Stimulated activated CD8-positive, alpha-beta memory T cell treated with anti-CD3 and anti-CD28 coated beads, Interleukin-2, amount 100 ng/mL, for 1 hour (primary cell): ENCODE measurements around the gene CNPY1.

Source experiments
- DNase-seq, 2 donors: peaks; one replicate each; pipeline ENCODE4 v3.0.0-alpha.2; 2020; ENCODE audit warnings: low read depth in 2 of 2

The CNPY1 gene

GRCh38 chr7:155512246-155512887, 34.0 kb downstream of the CNPY1 start:
- DNase-seq: no peak

DNA sequence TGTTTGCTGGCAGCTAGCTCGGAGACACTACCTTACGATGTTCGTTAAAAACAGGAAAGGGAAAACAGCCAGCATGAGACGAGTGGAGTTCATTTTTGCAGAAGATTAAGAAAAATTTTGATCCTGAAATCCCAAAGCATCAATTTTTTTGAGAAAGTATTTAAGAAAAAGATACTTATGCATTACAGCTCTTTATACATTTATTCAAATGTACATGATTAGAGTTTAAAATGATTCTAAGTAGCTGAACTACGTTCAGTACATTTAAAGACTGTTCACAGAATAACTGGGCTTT, 34.7 kb downstream of the CNPY1 start:
- no peak for DNase-seq

GRCh38 chr7:155510975-155511701, 35.2 kb downstream of the CNPY1 start:
- DNase-seq: no peak

GRCh38 chr7:155509725-155510551, 36.4 kb downstream of the CNPY1 start:
- no peak for DNase-seq

DNA sequence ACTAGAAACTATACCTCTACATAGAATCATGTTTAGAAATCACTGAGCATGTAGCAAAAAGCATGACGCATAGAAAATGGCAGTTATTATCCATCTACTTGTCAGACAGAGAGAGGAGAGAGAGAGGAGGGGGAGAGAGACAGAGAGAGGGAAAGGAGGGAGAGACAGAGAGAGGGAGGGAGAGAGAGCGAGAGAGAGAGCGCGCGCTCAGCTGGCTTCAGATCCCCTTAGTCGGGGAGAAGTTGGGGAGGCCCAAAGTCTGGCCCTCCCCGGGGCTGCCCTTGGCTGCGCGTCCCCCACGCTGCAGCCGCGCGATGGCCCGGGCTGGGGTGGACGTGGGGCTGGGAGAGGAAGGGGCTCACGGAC, 37.0 kb downstream of the CNPY1 start:
- no peak for DNase-seq

DNA sequence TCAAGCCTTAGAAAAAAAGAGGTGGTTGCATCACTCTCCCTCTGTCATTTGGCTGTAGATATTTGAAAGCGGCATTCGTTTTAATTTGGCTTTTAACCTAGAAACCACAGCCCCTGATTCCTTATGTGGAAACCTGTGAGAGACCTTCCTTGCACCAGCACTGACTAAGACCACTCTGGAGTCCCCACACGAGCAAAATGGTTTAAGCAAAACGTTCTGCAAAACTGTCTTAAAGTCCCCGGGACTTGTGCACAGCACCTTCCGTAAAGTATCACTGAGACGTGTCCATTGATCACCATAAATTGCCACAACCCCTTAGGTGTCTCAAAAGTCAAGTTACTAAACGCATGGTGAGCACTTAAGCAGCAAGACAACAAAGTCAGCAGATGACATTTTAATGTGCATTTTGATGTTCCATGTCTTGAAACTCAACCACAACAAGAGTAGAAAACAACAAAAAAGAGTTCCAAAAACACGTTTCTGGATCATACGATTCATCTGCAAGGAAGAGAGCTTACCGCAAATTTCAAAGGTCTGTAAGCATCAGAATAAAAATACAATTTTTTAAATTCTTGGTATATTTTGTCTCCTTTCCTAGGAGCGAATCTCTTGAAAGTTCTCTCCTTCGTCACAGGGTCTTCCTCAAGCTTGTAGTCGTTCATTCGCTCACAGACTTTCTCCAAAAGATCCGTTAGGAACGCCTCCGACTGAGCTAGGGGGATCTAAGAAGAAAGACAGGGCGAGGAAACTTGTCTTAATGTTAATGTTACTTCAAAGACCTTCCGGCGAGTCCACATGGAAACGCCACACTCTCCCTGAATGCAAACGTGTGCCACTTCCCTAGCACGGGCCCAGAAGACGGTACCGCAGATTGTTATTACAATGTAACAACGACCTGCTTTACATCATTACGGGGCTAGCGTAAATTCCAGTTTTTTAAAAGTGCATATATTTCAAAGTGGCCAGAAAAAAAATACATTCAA, 37.7 kb downstream of the CNPY1 start:
- DNase-seq: no peak

DNA sequence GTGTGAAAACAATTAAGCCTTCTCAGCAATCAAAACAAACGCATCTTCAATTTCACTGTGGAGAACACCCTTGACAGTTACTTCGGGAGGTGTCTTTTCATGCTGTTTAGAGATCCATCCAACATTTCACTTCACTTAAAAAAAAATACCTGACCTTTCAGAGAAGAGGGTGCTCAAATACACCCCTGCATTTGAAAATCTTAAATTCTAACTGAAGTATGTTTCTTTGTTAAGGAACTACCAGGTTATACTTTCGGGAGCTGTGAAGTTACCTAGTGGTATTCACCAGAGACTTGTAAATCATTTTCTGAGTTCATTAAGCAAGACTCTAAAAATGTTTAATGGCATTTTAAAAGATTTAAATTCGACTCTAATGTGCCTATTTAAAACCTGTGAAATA, 38.8 kb downstream of the CNPY1 start:
- no peak for DNase-seq

DNA sequence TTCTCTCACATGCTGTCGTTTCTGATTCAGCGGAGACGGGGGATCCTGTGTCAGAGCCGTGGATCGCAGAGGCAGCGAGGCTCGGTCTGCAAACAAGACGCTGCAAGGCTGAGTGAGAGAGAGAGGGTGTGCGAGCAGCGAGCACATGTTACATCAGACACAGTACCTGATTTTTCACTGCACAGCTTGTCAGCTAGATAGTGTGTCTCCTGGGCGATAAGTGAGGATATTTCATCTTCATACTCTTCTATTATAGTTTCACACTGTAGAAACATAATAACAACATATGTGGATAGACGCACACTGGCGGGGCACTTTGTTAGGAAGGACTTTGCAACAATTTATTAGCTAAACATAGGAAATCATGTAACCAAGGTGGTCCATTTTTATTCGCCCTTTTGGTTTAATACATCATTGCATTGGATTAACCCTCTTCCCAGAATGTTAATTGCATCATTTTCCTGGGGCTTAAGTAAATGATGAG, 39.5 kb downstream of the CNPY1 start:
- DNase-seq: no peak

DNA sequence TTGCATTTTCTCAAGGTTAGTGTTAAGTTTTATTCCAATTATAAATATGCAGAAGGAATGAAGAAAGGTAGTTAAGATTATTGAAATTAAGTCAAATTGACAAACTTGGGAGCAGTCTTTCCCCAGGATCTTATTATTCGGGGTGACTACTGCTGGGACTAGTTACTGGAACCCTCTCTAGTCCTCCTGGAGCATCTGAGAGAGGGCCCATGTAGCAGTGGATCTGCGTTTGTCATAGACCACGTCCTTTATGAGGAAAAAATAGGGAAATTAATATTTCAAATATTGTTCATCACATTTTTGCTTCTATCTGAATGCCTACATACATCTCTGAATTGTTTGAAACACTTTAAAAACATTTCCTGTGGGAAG, 41.0 kb downstream of the CNPY1 start:
- DNase-seq: no peak

DNA sequence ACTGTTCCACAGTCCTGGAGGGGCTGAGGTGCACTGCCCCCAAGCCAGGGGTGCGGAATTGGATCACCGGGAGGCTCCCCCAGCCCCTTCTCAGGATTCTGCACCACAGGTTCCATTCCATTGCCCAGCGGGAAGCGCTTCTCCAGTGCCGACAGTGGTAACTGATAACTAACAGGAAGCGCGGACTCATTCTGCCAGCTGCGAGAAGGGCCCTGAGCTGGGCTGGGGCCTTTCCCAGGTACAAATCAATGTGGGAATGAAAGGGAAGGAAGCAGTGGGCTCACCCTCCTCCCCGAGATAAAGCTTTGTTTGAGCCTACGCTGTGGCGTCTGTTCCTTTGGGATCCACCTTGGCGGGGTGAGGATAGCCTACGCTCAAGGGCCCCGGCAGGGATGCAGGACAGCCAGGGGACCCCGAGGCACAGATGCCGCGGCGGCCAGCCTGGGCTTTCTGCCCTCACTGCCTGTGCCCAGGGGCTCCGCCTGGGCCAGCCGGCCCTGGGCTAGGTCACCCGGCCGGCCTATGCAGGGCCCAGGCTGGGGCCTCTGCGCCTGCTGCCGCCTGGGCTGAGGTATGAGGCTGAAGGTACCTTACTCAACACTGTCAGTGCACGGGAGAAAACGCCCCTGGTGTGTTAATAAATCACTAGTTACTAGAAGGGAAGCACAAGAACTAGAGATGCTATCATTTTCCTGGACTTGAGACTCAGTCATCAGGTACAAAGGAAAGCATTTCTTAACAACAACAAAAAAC, 49.0 kb downstream of the CNPY1 start:
- DNase-seq: no peak

DNA sequence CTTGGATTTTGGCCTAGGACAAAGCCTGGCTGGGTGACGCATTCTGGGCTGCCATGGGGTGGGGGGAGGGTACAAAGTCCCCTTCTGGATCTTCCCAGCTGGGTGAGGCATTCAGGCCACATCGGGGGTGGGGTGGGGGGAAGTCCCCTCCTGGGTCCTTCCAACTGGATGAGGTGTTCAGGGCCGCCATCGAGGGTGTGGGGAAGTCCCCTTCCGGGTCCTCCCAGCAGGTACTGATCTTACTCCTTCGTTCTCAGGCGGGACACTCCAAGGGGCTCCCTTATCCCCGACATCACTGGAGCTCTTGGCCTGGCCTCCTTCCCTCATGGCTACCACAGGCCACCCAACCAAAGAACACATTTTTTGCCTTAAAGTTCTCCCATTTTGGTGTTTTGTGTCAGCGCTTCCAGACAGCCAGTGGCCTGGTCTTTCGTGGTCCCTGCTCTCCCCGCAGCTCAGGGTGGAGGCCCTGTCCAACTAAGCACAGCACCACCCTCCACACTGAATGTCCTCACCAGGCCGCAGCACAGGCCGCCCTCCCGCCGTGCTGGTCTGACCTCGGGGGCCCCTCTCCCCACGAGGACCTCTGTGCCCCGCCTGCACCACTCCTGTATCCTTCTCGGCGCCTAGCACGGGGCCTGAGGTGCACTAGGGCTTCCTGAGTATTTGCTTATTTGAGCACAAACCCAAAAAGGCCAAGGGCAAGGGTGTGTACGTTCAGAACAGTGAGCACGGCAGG, 49.9 kb downstream of the CNPY1 start:
- DNase-seq: no peak

- no peak for DNase-seq
These were observed 50.7 kb downstream of the CNPY1 start for GRCh38 chr7:155495440-155496248.

GRCh38 chr7:155494551-155494950, 51.8 kb downstream of the CNPY1 start:
- no peak for DNase-seq

GRCh38 chr7:155493744-155494538, 52.4 kb downstream of the CNPY1 start:
- no peak for DNase-seq

DNA sequence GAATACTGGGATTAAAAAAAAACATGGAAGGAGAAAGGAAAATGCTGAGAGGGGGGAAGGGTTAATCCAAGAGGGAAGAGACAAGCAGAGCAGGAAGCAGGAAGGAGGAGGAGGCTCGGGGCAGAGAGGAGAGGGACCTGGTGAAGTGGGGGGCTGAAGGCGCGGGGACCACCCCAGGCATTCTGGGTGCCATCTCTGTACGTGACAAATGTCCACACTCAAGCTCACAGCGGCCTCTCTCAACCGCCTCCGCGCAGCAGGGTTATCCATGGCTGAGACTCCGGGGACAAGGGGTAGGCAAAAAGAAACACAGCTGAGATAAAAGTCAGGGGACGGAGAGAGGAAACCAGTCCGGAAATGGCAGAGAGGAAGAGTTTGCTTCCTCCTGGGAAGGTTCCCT, 54.5 kb downstream of the CNPY1 start:
- DNase-seq: no peak

- no peak for DNase-seq
These were observed 55.4 kb downstream of the CNPY1 start for GRCh38 chr7:155490697-155491628.

DNA sequence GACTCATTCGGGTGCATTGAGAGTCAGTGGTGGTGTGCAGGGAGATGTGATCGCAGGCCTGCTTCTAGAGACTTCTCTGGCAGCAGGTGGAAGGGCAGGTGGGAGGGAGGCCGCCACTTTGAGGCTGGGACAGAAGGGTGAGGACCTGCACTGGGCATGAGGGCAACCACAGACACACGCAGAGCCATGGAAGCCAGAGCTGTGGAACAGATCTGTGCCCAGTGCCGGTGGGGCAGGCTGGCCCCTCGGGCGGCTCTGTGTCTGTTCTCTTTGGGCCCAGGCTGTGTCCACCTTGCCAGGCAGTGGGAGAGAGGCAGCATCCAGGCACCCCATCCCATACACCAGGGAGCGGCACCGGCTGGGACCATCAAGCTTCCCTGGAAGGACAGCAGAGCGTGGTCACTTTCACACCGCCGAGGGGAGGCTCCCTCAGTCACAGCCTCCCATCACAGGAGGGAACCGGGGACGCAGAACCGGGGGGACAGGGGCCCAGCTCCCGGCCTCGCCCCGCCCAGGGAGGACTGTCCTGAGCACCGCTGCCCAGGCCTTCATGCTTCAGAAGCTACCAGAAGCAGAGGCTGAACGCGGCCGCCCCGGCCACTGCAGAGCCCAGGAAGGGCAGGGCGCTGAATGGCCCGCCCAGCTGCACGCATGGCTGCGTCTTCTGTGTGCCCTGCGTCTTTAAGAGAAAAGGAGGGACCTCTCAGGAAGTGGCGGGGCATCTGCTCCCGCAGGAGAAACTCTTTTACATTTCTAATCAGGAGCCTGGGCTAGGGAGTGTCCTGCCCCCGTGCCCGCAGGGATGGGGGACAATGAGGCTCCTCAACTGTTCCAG, 56.3 kb downstream of the CNPY1 start:
- no peak for DNase-seq
